GM06990 (cell line): ENCODE measurements around the gene ZNF566.

Experiments
- DNase-seq: peaks from one replicate; pipeline ENCODE4 v3.0.0-alpha.2; 2011; ENCODE audit not compliant: insufficient read length; ENCODE audit errors: extremely low read depth
- H3K27me3 ChIP-seq: replicated peaks from 2 replicates; pipeline ENCODE4 v1.6.0; 2011; ENCODE audit warnings: low read length; ENCODE audit not compliant: control insufficient read depth, insufficient read depth
- H3K36me3 ChIP-seq: 2 replicates; pipeline ENCODE4 v1.5.1; 2011; ENCODE audit warnings: low read length; ENCODE audit not compliant: control insufficient read depth, insufficient read depth
- H3K4me3 ChIP-seq: replicated peaks from 2 replicates; pipeline ENCODE4 v1.5.1; 2011; ENCODE audit warnings: low read depth, mild to moderate bottlenecking, control low read depth, low read length
- TF ChIP-seq, protein P1 (sequence below): IDR thresholded peaks from 2 replicates; pipeline ENCODE4 v1.5.1; 2011; ENCODE audit warnings: low read length, control low read depth, mild to moderate bottlenecking, inconsistent platforms; ENCODE audit not compliant: insufficient read depth, poor library complexity, severe bottlenecking

ZNF566 gene

DNA sequence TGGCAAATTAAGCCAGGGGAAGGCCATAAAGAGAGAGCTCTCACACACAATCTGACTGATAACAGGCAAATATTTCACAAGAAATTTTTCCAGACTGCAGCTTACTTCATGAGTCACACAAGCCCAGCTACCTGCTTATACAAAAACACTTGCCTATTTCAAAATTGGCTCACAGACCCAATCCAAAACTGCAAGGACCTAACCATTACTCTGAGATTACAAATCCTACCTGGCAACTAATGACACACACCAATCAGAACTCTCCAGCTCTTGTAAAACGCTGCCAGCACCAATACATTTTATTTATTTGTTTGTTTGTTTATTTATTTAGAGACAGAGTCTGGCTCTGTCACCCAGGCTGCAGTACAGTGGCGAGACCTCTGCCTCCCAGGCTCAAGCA lies 52.8 kb downstream of the ZNF566 start:
- Histone ChIP-seq H3K4me3 (no peak overlapping the region), H3K27me3 (no peaks in the 10 kb centered on the region), H3K36me3 (no peaks in the 10 kb centered on the region)
- no peak for DNase-seq
- TF ChIP-seq, protein P1, sequence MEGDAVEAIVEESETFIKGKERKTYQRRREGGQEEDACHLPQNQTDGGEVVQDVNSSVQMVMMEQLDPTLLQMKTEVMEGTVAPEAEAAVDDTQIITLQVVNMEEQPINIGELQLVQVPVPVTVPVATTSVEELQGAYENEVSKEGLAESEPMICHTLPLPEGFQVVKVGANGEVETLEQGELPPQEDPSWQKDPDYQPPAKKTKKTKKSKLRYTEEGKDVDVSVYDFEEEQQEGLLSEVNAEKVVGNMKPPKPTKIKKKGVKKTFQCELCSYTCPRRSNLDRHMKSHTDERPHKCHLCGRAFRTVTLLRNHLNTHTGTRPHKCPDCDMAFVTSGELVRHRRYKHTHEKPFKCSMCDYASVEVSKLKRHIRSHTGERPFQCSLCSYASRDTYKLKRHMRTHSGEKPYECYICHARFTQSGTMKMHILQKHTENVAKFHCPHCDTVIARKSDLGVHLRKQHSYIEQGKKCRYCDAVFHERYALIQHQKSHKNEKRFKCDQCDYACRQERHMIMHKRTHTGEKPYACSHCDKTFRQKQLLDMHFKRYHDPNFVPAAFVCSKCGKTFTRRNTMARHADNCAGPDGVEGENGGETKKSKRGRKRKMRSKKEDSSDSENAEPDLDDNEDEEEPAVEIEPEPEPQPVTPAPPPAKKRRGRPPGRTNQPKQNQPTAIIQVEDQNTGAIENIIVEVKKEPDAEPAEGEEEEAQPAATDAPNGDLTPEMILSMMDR = no peak

DNA sequence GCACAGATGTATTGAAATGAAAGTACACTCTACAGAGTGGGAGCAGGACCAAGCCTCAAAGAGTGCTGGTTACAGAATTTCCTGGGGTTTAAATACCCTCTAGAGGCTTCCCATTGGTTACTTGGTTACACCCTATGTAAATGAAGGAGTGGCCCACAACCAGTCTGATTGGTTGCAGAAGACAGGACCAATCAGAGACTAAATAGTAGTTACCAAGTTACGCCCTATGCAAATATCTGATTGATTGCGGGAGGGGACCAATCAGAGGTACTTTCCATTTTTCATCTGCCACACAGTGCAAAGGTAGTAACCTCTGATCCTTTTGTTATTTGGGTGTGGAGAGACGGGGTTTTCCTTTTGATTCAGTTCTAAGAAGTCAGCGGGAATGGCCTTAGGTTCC lies 65.4 kb downstream of the ZNF566 start:
- DNase-seq = no peak
- H3K36me3 ChIP-seq = no peaks in the 10 kb centered on the region
- TF ChIP-seq, protein P1 = no peak
- no peaks in the 10 kb centered on the region for H3K27me3 ChIP-seq
- H3K4me3 ChIP-seq = no peak overlapping the region

DNA sequence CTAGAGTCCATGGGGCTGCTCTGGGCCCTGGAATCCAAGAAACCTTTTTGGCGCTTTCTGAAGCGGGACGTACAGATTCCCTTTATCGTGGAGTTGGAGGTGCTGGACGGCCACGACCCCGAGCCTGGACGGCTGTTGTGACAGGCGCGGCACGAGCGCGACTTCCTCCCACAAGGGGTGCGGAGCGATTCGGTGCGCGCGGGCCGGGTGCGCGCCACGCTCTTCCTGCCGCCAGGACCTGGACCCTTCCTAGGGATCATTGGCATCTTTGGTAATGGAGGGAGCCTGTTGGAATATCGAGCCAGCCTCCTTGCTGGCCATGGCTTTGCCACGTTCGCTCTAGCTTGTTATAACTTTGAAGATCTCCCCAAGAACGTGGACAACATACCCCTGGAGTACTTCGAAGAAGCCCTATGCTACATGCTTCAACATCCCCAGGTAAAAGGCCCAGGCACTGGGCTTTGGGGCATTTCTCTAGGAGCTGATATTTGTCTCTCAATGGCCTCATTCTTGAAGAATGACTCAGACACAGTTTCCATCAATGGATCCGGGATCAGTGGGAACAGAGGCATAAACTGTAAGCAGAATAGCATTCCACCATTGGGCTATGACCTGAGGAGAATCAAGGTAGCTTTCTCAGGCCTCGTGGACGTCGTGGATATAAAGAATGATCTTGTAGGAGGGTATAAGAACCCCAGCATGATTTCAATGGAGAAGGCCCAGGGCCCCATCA lies 67.4 kb downstream of the ZNF566 start:
- TF ChIP-seq, protein P1 = no peak
- peak; percentile 6 for DNase-seq
- no peaks in the 10 kb centered on the region for H3K36me3 ChIP-seq
- H3K4me3 ChIP-seq = no peak overlapping the region
- no peaks in the 10 kb centered on the region for H3K27me3 ChIP-seq

DNA sequence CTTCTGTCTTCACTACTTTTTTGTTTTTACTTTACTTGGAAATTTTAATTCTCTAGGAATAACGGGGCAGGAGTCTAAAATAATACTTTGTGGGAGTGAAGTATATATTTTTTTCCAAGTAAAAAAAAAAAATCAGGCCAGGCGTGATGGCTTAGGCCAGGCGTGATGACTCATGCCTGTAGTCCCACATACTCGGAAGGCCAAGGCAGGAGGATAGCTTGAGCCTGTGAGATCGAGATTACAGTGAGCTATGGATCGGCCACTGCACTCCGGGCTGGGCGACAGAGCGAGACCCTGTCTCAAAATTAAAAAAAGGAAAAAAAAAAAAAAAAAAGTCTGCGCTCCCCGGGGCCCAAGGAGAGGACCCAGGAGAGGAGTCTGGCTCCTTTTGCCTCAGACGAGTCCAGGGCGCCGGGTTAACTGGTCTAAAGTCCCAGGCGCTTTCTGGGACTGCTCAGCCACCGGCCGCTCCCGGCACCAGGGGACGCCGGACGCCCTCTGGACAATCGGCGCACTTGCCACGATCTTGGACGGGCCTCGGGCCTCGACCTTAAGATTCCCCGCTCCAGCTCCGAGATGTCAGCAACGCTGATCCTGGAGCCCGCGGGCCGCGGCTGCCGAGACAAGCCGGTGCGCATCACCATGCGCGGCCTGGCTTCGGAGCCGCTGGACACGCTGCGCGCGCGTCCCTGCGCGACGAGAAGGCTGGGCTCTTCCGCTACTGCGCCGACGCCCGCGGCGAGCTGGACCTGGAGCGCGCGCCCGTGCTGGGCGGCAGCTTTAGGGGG lies 68.2 kb downstream of the ZNF566 start:
- TF ChIP-seq, protein P1 = no peak
- peak; percentile 10 for DNase-seq
- Histone ChIP-seq H3K36me3 (no peaks in the 10 kb centered on the region), H3K4me3 (no peak overlapping the region), H3K27me3 (no peaks in the 10 kb centered on the region)

DNA sequence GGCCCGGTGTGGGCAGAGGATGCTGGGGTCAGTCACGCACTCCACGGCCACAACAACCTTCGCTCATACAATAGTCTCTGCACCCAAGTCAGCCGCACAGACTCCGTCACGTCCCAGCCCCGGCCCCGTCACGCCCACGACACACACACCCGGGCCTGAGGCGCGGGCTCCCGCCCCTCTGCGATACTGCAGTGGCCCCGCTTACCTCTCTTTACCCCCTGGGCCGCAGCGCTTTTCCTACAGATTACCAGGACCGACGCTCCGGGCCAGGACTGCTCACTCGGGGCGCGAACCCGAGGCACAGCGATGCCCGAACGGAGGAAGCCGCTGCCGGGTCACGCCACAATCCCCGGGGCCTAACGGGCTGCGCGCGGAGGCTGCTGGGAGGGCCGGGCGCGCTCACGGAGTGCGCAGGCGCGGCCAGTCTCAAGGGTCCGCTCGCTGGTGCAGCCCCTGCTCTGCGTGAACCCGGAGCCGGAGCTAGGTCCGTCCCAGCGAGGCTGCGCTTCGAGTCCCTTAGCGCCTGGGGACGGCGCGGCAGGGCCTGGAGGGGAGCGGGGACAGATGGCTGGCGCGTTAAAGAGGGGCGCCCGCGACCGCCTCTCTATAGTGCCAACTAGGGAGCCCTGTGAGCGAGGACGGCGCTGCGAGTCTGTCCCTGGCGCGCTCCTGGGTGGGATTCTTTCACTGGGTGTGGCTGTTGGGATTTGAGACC lies 70.9 kb downstream of the ZNF566 start, which contains the start of gene ZFP82:
TSS of gene ZFP82 (minus strand) at position 358 of the 715 bp plus-strand sequence. CDS start 8,855 bp downstream, outside the sequence.
- Histone ChIP-seq H3K36me3 (no peaks in the 10 kb centered on the region), H3K27me3 (no peaks in the 10 kb centered on the region), H3K4me3 (peak within 1 kb of the TSS; percentile 89)
- TF ChIP-seq, protein P1 = no peak
- DNase-seq = peak; percentile 93
